ENCODE measurements around the gene SLC26A8.

- TF ChIP-seq POLR2AphosphoS5 (IDR thresholded peaks at IDR 0.05; ENCODE audit: low read depth, low read length) (no peak), POLR2A (IDR thresholded peaks at IDR 0.05; ENCODE audit: low read depth, low read length) (no peak)
These were observed 14.7 kb upstream of the SLC26A8 start for GRCh38 chr6:36039112-36039511.
